ENCODE data around the gene SLC2A1. TPM values are rescaled to one million over a fixed set of nuclear protein-coding genes. Genes with fewer than 3 reads are reported as not detected.

Gene SLC2A1
- total and polyA plus RNA-seq, 7 donors = 1.1 to 3.8 (median 2.1) TPM

- H3K27me3 ChIP-seq (ENCODE audit: insufficient read depth in 3 of 3, low read length in 2 of 3) = peaks cover 0 to 45% (median 6%) of the 10 kb centered on the region in 3 donors
- 84 to 94% (median 92%) methylated on average over 1 of the region's 1 CpG for WGBS, 3 donors
- H3K9me3 ChIP-seq = no peaks in the 10 kb centered on the region
- DNase-seq = no peak
- no peak overlapping the region for H3K27ac ChIP-seq
- no peaks in the 10 kb centered on the region for H3K4me1 ChIP-seq
- H3K36me3 ChIP-seq (ENCODE audit: insufficient read depth in 1 of 2, low read depth in 1 of 2) = no peaks in the 10 kb centered on the region
- intact Hi-C loops (cut with DNase I) = no loop called here
- no peak for ATAC-seq
- no peak for TF ChIP-seq CTCF (IDR thresholded peaks at IDR 0.05)
- H3K4me3 ChIP-seq = no peak overlapping the region
These were observed 6.7 kb upstream of the SLC2A1 start for GRCh38 chr1:42965378-42965777.

GRCh38 chr1:42964044-42964812 lies 5.6 kb upstream of the SLC2A1 start:
- peaks cover 2 to 56% (median 6%) of the 10 kb centered on the region in 3 donors for H3K27me3 ChIP-seq (ENCODE audit: insufficient read depth in 3 of 3, low read length in 2 of 3)
- TF ChIP-seq CTCF (IDR thresholded peaks at IDR 0.05) = no peak
- DNase-seq (no peak), ATAC-seq (no peak)
- H3K9me3 ChIP-seq = no peaks in the 10 kb centered on the region
- no peaks in the 10 kb centered on the region for H3K36me3 ChIP-seq (ENCODE audit: insufficient read depth in 1 of 2, low read depth in 1 of 2)
- intact Hi-C loops (cut with DNase I) = no loop called here
- no peak overlapping the region for H3K4me3 ChIP-seq
- 88 to 92% (median 91%) methylated on average over 19 of the region's 19 CpGs for WGBS, 3 donors
- no peak overlapping the region for H3K27ac ChIP-seq
- peaks cover 4% of the 10 kb centered on the region for H3K4me1 ChIP-seq

- peaks cover 2 to 63% (median 6%) of the 10 kb centered on the region in 3 donors for H3K27me3 ChIP-seq (ENCODE audit: insufficient read depth in 3 of 3, low read length in 2 of 3)
- 15 to 19% (median 16%) methylated on average over 9 of the region's 9 CpGs for WGBS, 3 donors
- H3K9me3 ChIP-seq = no peaks in the 10 kb centered on the region
- intact Hi-C loops (cut with DNase I) = no loop called here
- DNase-seq (no peak), ATAC-seq (no peak)
- H3K4me1 ChIP-seq = peaks cover 7% of the 10 kb centered on the region
- no peak overlapping the region for H3K27ac ChIP-seq
- no peak overlapping the region for H3K4me3 ChIP-seq
- TF ChIP-seq CTCF (IDR thresholded peaks at IDR 0.05) = no peak
- no peaks in the 10 kb centered on the region for H3K36me3 ChIP-seq (ENCODE audit: insufficient read depth in 1 of 2, low read depth in 1 of 2)
These were observed 4.8 kb upstream of the SLC2A1 start for GRCh38 chr1:42963378-42964043.

- Histone ChIP-seq H3K4me3 (no peak overlapping the region), H3K27ac (no peak overlapping the region), H3K4me1 (peaks cover 7% of the 10 kb centered on the region), H3K27me3 (ENCODE audit: insufficient read depth in 3 of 3, low read length in 2 of 3) (peaks cover 2 to 63% (median 7%) of the 10 kb centered on the region in 3 donors), H3K36me3 (ENCODE audit: insufficient read depth in 1 of 2, low read depth in 1 of 2) (no peaks in the 10 kb centered on the region), H3K9me3 (no peaks in the 10 kb centered on the region)
- no peak for TF ChIP-seq CTCF (IDR thresholded peaks at IDR 0.05)
- DNase-seq = no peak
- WGBS, 3 donors = 29 to 44% (median 40%) methylated on average over 13 of the region's 13 CpGs
- no peak for ATAC-seq
- intact Hi-C loops (cut with DNase I) = no loop called here
These were observed 4.1 kb upstream of the SLC2A1 start for GRCh38 chr1:42962641-42963377.
